ENCODE results near the gene CAMSAP1. TPM values are rescaled to one million over a fixed set of nuclear protein-coding genes. Genes with fewer than 3 reads are reported as not detected.
A peak's percentile ranks its signal among the peaks of the same experiment; 100 is the strongest.
"Not testable (repeated sequence)": the region's sequence is repeated elsewhere in the genome, so short reads cannot be mapped to it uniquely, and the experiment has no call there.

Gene CAMSAP1
- total RNA-seq, 2 donors from 2014 or later = 37.8 to 46.2 TPM

DNA sequence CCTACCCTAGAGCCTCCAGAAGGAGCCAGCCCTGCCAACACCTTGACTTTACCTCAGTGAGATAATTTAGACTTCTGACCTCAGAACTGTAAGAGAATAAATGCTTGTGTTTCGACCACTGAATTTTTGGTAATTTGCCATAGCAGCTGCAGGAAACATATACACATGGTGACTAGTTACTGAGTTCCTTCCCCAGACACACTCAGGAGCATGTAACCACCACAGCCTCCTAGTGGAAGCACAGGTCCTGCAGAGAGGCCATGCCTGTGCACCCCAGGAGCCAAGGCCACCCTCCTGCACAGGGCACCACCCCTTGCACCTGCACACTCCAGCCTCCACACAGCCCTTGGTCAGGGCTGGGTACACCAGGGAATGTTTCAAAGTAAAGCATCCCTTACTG lies 7.6 kb upstream of the CAMSAP1 start:
- no peak for ATAC-seq (replicated peaks)
- Mint-ChIP-seq H3K27me3 (no peaks in the 10 kb centered on the region), H3K36me3 (ENCODE audit: low read depth) (peaks cover 70% of the 10 kb centered on the region), H3K4me1 (peaks cover 19% of the 10 kb centered on the region), H3K27ac (no peak overlapping the region), H3K9me3 (peaks cover 18% of the 10 kb centered on the region), H3K4me3 (no peak overlapping the region)

GRCh38 chr9:135911233-135911632 lies 3.9 kb upstream of the CAMSAP1 start:
- H3K36me3 Mint-ChIP-seq (ENCODE audit: low read depth) = peaks cover 80% of the 10 kb centered on the region
- not testable (repeated sequence) for ATAC-seq (replicated peaks); H3K4me3 Mint-ChIP-seq; H3K9me3 Mint-ChIP-seq; H3K27me3 Mint-ChIP-seq
- peak overlapping the region; percentile 67 for H3K27ac Mint-ChIP-seq
- peaks cover 32% of the 10 kb centered on the region for H3K4me1 Mint-ChIP-seq

- Mint-ChIP-seq H3K4me3 (no peak overlapping the region), H3K36me3 (ENCODE audit: low read depth) (peaks cover 80% of the 10 kb centered on the region), H3K4me1 (peaks cover 32% of the 10 kb centered on the region), H3K9me3 (peaks cover 4% of the 10 kb centered on the region), H3K27me3 (no peaks in the 10 kb centered on the region), H3K27ac (no peak overlapping the region)
- no peak for ATAC-seq (replicated peaks)
These were observed 3.4 kb upstream of the CAMSAP1 start for GRCh38 chr9:135910757-135911156.

GRCh38 chr9:135910216-135910615 lies 2.9 kb upstream of the CAMSAP1 start:
- no peak for ATAC-seq (replicated peaks)
- peaks cover 4% of the 10 kb centered on the region for H3K9me3 Mint-ChIP-seq
- H3K27ac Mint-ChIP-seq = no peak overlapping the region
- peaks cover 78% of the 10 kb centered on the region for H3K36me3 Mint-ChIP-seq (ENCODE audit: low read depth)
- no peaks in the 10 kb centered on the region for H3K27me3 Mint-ChIP-seq
- peak overlapping the region; percentile 87 for H3K4me3 Mint-ChIP-seq
- peaks cover 35% of the 10 kb centered on the region for H3K4me1 Mint-ChIP-seq

GRCh38 chr9:135909371-135909770 lies 2.0 kb upstream of the CAMSAP1 start:
- Mint-ChIP-seq H3K4me1 (peaks cover 40% of the 10 kb centered on the region), H3K36me3 (ENCODE audit: low read depth) (peaks cover 78% of the 10 kb centered on the region), H3K4me3 (peak overlapping the region; percentile 87), H3K27me3 (no peaks in the 10 kb centered on the region), H3K27ac (no peak overlapping the region), H3K9me3 (peaks cover 4% of the 10 kb centered on the region)
- no peak for ATAC-seq (replicated peaks)

DNA sequence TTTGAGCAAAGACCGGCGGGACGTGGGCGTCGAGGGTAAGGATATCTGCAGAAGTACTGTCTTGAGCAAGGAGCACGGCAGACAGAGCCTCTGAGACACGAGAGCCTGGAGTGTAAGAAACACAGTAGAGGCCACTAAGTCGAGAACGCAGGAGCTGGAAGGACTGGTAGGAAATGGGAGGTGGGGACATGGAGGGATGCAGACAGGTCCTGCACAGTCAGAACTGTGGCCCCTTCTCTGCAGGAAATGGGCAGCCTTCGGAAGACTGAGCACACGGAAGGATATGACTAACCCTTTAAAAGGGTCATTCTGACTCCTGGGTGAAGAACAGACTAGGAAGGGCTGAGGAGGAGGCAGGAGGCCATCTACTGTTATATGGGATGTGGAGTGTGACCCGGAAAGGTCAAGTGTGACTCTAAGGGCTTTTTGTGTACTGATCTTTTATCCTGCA lies 1.4 kb upstream of the CAMSAP1 start:
- Mint-ChIP-seq H3K9me3 (peaks cover 3% of the 10 kb centered on the region), H3K36me3 (ENCODE audit: low read depth) (peaks cover 78% of the 10 kb centered on the region), H3K4me1 (peaks cover 40% of the 10 kb centered on the region), H3K27me3 (no peaks in the 10 kb centered on the region), H3K4me3 (peak overlapping the region; percentile 87), H3K27ac (peak overlapping the region; percentile 78)
- peak; percentile 15 for ATAC-seq (replicated peaks)

- Mint-ChIP-seq H3K9me3 (no peaks in the 10 kb centered on the region), H3K4me1 (peaks cover 40% of the 10 kb centered on the region), H3K27ac (peak overlapping the region; percentile 78), H3K4me3 (peak overlapping the region; percentile 87), H3K36me3 (ENCODE audit: low read depth) (peaks cover 78% of the 10 kb centered on the region), H3K27me3 (no peaks in the 10 kb centered on the region)
- no peak for ATAC-seq (replicated peaks)
These were observed 877 bp upstream of the CAMSAP1 start for GRCh38 chr9:135908093-135908753.

DNA sequence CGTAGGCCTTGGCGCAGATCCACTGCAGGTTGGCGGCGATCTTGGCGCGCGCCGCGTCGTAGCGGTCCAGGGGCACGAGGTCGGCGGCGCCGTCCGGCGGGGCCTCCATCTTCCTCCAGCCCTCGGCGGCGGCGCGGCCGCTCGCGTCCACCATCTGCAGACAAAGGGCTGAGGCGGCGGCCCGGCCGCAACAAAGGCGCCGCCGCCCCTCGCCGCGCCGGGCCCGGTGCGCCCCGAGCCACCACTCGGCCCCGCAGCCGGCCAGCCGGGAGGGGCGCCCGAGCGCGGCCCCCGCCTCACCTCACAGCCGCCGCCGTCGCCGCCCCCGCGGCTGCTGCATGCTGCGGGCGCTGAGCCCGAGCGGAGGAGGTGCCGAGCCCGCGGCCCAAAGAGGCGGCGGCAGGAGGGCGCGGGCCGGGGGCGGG lies 328 bp downstream of the CAMSAP1 start:
- Mint-ChIP-seq H3K4me1 (peaks cover 42% of the 10 kb centered on the region), H3K27me3 (no peaks in the 10 kb centered on the region), H3K4me3 (no peak overlapping the region), H3K27ac (no peak overlapping the region), H3K36me3 (ENCODE audit: low read depth) (peaks cover 73% of the 10 kb centered on the region), H3K9me3 (no peaks in the 10 kb centered on the region)
- peak; percentile 15 for ATAC-seq (replicated peaks)

- peak; percentile 5 for ATAC-seq (replicated peaks)
- Mint-ChIP-seq H3K4me1 (peaks cover 42% of the 10 kb centered on the region), H3K9me3 (no peaks in the 10 kb centered on the region), H3K27ac (peak overlapping the region; percentile 92), H3K36me3 (ENCODE audit: low read depth) (peaks cover 73% of the 10 kb centered on the region), H3K4me3 (peak overlapping the region; percentile 77), H3K27me3 (no peaks in the 10 kb centered on the region)
These were observed 898 bp downstream of the CAMSAP1 start for GRCh38 chr9:135906291-135907005.

- peaks cover 34% of the 10 kb centered on the region for H3K4me1 Mint-ChIP-seq
- H3K27ac Mint-ChIP-seq = peak overlapping the region; percentile 92
- H3K36me3 Mint-ChIP-seq (ENCODE audit: low read depth) = peaks cover 70% of the 10 kb centered on the region
- H3K4me3 Mint-ChIP-seq = peak overlapping the region; percentile 77
- no peaks in the 10 kb centered on the region for H3K27me3 Mint-ChIP-seq
- H3K9me3 Mint-ChIP-seq = no peaks in the 10 kb centered on the region
- peak; percentile 76 for ATAC-seq (replicated peaks)
These were observed 1.7 kb downstream of the CAMSAP1 start for GRCh38 chr9:135905380-135906258.

- peaks cover 35% of the 10 kb centered on the region for H3K4me1 Mint-ChIP-seq
- no peak for ATAC-seq (replicated peaks)
- peaks cover 62% of the 10 kb centered on the region for H3K36me3 Mint-ChIP-seq (ENCODE audit: low read depth)
- H3K27ac Mint-ChIP-seq = no peak overlapping the region
- peaks cover 5% of the 10 kb centered on the region for H3K9me3 Mint-ChIP-seq
- peak overlapping the region; percentile 77 for H3K4me3 Mint-ChIP-seq
- H3K27me3 Mint-ChIP-seq = no peaks in the 10 kb centered on the region
These were observed 3.4 kb downstream of the CAMSAP1 start for GRCh38 chr9:135903786-135904520.

DNA sequence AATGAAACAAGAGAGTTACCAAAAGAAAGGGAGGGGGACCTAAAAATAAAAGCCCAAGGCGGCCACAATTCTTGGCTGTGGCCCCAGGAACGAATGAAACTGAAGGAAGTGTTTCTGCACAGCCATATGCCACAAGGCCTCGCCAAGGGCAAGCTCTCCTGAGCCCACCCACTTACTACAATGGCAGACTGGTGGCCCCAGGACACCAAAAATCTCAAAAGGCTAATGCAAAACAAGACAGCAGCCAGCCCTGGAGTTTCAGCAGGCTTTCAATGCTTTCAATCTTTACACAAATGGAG lies 4.0 kb downstream of the CAMSAP1 start:
- H3K36me3 Mint-ChIP-seq (ENCODE audit: low read depth) = peaks cover 61% of the 10 kb centered on the region
- ATAC-seq (replicated peaks) = no peak

DNA sequence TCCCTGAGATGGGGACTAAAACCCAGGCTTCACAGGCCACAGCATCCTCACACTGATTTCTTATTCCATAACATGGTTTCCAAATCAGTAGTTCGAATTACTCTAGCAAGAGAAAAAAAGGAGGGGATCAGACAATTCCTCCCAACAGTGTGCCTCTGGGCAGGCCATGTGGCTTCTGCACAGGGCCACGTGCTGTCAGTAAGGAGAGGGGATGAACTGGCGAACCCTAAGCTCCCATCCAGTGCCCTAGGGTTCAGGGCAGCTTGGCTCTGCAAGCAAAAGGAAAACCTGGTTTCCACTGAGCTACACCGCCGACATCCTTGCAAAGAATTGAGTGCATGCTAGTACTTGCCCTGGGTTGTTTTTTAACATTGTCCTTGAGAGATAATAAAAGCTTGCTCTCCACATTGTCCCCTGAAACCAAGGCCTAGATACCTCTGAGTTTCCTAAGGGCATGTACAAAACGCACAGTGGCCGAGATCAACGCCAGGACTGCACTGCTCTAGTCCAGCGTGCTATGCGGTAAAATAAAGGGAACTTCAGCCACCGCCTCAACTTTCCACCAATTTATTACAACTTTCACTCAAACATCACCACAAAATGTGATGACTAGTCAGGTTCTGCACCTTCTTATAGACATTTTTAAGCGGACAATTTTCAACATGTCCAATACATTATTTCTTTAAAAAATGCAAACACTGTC lies 4.5 kb downstream of the CAMSAP1 start:
- H3K27ac Mint-ChIP-seq = no peak overlapping the region
- ATAC-seq (replicated peaks) = no peak
- H3K9me3 Mint-ChIP-seq = peaks cover 5% of the 10 kb centered on the region
- H3K27me3 Mint-ChIP-seq = no peaks in the 10 kb centered on the region
- H3K4me1 Mint-ChIP-seq = peaks cover 38% of the 10 kb centered on the region
- H3K4me3 Mint-ChIP-seq = peak overlapping the region; percentile 77
- H3K36me3 Mint-ChIP-seq (ENCODE audit: low read depth) = peaks cover 60% of the 10 kb centered on the region

More for the DNA sequence above, 4.0 kb downstream of the CAMSAP1 start:
- H3K27me3 Mint-ChIP-seq = no peaks in the 10 kb centered on the region
- H3K27ac Mint-ChIP-seq = no peak overlapping the region
- H3K9me3 Mint-ChIP-seq = peaks cover 5% of the 10 kb centered on the region
- peaks cover 35% of the 10 kb centered on the region for H3K4me1 Mint-ChIP-seq
- peak overlapping the region; percentile 77 for H3K4me3 Mint-ChIP-seq

Measured in activated T-helper 17 cell treated with anti-CD3 and anti-CD28 coated beads, Interleukin-2, amount 50 U/mL, for 72 hours (primary cell).